Colonic mucosa (tissue), 4 donors: Measurements from ENCODE around the gene SHISA3. TPM values are rescaled to one million over a fixed set of nuclear protein-coding genes. Genes with fewer than 3 reads are reported as not detected.

Source experiments
- DNase-seq: peaks from one replicate; pipeline ENCODE4 v3.0.0-alpha.2; 2020
- H3K27ac ChIP-seq: fragments of 200-600 bp; one replicate; pipeline ENCODE4 v1.8.0; 2021
- H3K27me3 ChIP-seq: fragments of 200-600 bp; one replicate; pipeline ENCODE4 v1.8.0; 2021
- H3K36me3 ChIP-seq: fragments of 200-600 bp; one replicate; pipeline ENCODE4 v1.8.0; 2021
- H3K4me1 ChIP-seq: fragments of 200-600 bp; one replicate; pipeline ENCODE4 v1.8.0; 2021; ENCODE audit warnings: mild to moderate bottlenecking
- H3K4me3 ChIP-seq: fragments of 200-600 bp; one replicate; pipeline ENCODE4 v1.8.0; 2021
- H3K9ac ChIP-seq, 2 donors: one replicate each; pipeline ENCODE4 v1.7.0; 2013; ENCODE audit warnings: control low read depth in 2 of 2, low read depth in 2 of 2, low read length in 2 of 2
- H3K9me3 ChIP-seq: fragments of 200-600 bp; one replicate; pipeline ENCODE4 v1.8.0; 2021
- intact Hi-C: fragments of 100-400 bp; cut with DNase I; formaldehyde crosslinking; loops from one replicate; pipeline ENCODE4 v1.14.1; 2022
- total RNA-seq, 2 donors: library from RNA; stranded (reverse); fragmentation: NEBNext Ultra II Directional in 1 of 2; extraction: Animal tissue kit (Norgen Biotek cat#: 25700) in 1 of 2; gene quantifications; one replicate each; pipeline ENCODE4 v1.2.1, GENCODE V29; 2021
- TF ChIP-seq, protein P1 (sequence below): fragments of 200-600 bp; IDR thresholded peaks from one replicate; pipeline ENCODE4 v1.8.0; 2022; ENCODE audit warnings: antibody characterized with exemption, mild to moderate bottlenecking
- donor health status: healthy.
- donor health status: DM: no; HTN: no; CAD: no.
- donor health status: DM: no; HTN: no; CAD: no.

SHISA3 gene
- total RNA-seq, 2 donors from 2014 or later, result 0.86 to 1.1 TPM

DNA sequence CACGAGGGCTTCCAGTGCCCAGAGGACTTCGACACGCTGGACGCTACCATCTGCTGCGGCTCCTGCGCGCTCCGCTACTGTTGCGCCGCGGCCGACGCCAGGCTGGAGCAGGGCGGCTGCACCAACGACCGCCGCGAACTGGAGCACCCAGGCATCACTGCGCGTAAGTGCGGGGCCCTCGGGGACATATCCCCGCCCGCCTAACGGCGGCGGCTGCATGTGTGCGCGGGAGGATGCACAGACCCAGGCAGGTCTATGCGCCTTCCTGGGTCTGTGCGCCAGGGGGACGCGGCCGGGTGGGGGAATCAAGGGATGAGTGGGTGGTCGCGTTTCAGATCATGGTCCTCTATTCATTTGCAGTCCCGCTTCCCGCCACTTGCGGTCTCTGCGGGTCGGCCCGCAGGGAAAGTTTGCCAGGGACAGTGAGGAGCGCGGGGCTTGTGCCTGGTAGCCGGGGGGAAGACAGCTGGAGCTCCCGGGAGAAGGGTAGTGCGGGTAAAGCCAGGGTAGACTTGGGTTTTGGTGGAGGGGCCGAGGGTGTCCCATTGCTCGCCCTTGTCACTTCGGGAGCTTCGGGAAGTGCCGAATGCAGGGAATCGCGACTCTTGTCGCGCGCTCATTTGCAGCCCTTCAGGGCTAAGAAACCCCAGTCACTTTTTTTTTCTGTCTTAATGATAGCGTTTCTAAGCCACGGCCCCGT lies 1.0 kb downstream of the SHISA3 start:
- Histone ChIP-seq H3K4me1 (peaks cover 13% of the 10 kb centered on the region), H3K9ac (no peak overlapping the region), H3K4me3 (peak overlapping the region; percentile 36), H3K9me3 (no peaks in the 10 kb centered on the region), H3K27ac (no peak overlapping the region), H3K27me3 (peaks cover 48% of the 10 kb centered on the region), H3K36me3 (no peaks in the 10 kb centered on the region)
- no peak for DNase-seq
- intact Hi-C loops, result no loop called here
- TF ChIP-seq, protein P1, sequence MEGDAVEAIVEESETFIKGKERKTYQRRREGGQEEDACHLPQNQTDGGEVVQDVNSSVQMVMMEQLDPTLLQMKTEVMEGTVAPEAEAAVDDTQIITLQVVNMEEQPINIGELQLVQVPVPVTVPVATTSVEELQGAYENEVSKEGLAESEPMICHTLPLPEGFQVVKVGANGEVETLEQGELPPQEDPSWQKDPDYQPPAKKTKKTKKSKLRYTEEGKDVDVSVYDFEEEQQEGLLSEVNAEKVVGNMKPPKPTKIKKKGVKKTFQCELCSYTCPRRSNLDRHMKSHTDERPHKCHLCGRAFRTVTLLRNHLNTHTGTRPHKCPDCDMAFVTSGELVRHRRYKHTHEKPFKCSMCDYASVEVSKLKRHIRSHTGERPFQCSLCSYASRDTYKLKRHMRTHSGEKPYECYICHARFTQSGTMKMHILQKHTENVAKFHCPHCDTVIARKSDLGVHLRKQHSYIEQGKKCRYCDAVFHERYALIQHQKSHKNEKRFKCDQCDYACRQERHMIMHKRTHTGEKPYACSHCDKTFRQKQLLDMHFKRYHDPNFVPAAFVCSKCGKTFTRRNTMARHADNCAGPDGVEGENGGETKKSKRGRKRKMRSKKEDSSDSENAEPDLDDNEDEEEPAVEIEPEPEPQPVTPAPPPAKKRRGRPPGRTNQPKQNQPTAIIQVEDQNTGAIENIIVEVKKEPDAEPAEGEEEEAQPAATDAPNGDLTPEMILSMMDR, result no peak

DNA sequence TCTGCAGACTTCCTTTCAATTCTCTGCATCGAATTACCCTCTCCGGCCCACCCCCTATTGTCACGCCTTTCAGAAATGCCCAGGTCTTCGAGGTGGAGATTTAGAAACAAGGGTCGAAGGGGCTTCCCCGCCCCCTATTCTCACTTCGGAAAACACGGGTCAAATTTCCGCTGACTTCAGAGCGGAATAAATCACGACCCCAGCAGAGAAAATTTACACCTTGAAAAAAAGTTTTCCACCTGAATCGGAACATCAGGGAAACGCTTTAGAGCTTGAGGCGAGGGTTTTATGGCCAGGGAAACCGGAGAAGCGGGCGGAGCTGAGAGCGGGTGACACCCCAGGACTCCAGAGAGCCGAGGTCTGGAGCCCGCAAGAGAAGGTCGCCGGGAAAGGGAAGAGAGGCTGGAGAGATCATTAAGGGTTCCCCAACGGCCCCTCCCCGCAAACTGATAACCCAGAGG lies 1.6 kb downstream of the SHISA3 start:
- Histone ChIP-seq H3K9ac (no peak overlapping the region), H3K4me1 (peaks cover 13% of the 10 kb centered on the region), H3K27ac (no peak overlapping the region), H3K4me3 (peak overlapping the region; percentile 36), H3K9me3 (no peaks in the 10 kb centered on the region), H3K27me3 (peaks cover 48% of the 10 kb centered on the region), H3K36me3 (no peaks in the 10 kb centered on the region)
- TF ChIP-seq, protein P1, result no peak
- intact Hi-C loops, result no loop called here
- DNase-seq, result no peak

DNA sequence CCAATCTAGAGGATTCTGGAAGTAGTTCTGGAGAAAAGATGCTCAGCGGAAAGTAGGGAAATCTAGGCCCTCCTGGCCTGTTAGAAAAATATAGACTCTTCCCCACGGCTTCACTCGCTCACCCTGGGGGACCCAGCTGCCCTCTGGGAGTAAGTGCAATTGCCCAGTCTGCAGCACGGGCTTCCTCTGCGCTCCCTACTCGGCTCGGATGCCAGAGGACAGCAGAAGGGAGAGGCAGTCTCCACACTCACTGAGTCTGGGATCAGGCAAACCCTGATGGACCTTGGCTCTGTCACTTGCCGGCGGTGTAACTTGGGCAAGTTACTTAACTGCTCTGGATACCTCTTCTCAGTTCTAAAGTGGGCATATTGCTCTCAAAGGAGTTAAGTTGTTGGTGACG lies 2.1 kb downstream of the SHISA3 start:
- TF ChIP-seq, protein P1, result no peak
- no peaks in the 10 kb centered on the region for H3K9me3 ChIP-seq
- DNase-seq, result no peak
- no peaks in the 10 kb centered on the region for H3K36me3 ChIP-seq
- no peak overlapping the region for H3K27ac ChIP-seq
- peaks cover 48% of the 10 kb centered on the region for H3K27me3 ChIP-seq
- intact Hi-C loops, result no loop called here
- peaks cover 13% of the 10 kb centered on the region for H3K4me1 ChIP-seq
- H3K4me3 ChIP-seq, result no peak overlapping the region
- H3K9ac ChIP-seq, result no peak overlapping the region

DNA sequence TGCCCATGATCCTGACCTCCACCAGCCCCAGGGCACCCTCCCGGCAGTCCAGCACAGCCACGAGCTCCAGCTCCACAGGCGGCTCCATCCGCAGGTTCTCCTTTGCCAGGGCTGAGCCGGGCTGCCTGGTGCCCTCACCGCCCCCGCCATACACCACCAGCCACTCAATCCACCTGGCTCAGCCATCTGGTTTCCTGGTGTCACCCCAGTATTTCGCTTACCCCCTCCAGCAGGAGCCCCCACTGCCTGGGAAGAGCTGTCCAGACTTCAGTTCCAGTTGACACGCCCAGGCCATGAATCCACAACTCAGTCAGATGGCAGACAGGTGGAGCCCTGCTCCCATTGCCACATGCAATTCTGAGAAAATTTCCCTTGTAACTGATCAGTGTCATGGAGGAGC lies 3.9 kb downstream of the SHISA3 start:
- Histone ChIP-seq H3K36me3 (no peaks in the 10 kb centered on the region), H3K4me1 (peaks cover 13% of the 10 kb centered on the region), H3K27me3 (peaks cover 44% of the 10 kb centered on the region), H3K9me3 (no peaks in the 10 kb centered on the region), H3K27ac (no peak overlapping the region), H3K9ac (no peak overlapping the region), H3K4me3 (no peak overlapping the region)
- intact Hi-C loops, result loop anchor here (10.0 kb wide), 1 partner anchor 114 kb away; no protein-coding TSS in a partner anchor
- TF ChIP-seq, protein P1, result no peak
- DNase-seq, result no peak

DNA sequence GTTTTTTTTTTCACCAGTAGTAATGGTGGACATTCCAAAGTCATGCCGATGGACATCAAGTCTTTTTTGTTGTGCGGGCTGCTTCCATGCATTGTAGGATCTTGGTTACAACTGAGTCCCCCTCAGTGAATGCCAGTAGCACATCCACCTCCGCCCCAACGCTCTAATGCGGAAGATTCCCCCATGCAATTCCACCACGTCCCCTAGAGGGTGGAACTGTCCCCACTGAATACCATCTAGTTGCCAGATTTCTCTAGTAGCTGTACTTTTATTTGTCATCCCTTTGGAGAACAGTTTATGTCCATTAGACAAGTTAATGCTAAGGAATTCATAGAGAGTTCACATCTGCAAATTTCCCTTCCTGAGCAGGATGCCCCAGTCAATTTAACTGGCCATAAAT lies 6.7 kb downstream of the SHISA3 start:
- Histone ChIP-seq H3K4me1 (no peaks in the 10 kb centered on the region), H3K36me3 (no peaks in the 10 kb centered on the region), H3K27ac (no peak overlapping the region), H3K27me3 (peaks cover 16% of the 10 kb centered on the region), H3K4me3 (no peak overlapping the region), H3K9me3 (no peaks in the 10 kb centered on the region), H3K9ac (no peak overlapping the region)
- DNase-seq, result no peak
- intact Hi-C loops, result loop anchor here (10.0 kb wide), 1 partner anchor 111 kb away; no protein-coding TSS in a partner anchor
- TF ChIP-seq, protein P1, result no peak
